Motor neuron (in vitro differentiated cells): ENCODE data around the gene EFCAB11. TPM values are rescaled to one million over a fixed set of nuclear protein-coding genes. Genes with fewer than 3 reads are reported as not detected.
A peak's percentile ranks its signal among the peaks of the same experiment; 100 is the strongest.

Experiments
- ATAC-seq, 8 experiments: fragments of 200-7000 bp; cut with Tn5 transposase; replicated peaks in 6 of 8; 2 replicates each; pipeline ENCODE4 v1.8.0; 2021; ENCODE audit warnings: mild to moderate bottlenecking in 8 of 8, moderate library complexity in 8 of 8
- H3K27ac ChIP-seq, 2 donors: fragments of 250-450 bp; sonication (Bioruptor Pico); 2 replicates each; pipeline ENCODE4 v1.9.0; 2021; ENCODE audit warnings: antibody characterized with exemption in 2 of 2, mild to moderate bottlenecking in 2 of 2, moderate library complexity in 1 of 2
- H3K4me1 ChIP-seq, 2 donors: fragments of 250-450 bp; sonication (Bioruptor Pico); replicated peaks in 1 of 2; 2 replicates each; pipeline ENCODE4 v1.6.1; 2021; ENCODE audit warnings: antibody characterized with exemption in 2 of 2, mild to moderate bottlenecking in 2 of 2, moderate library complexity in 1 of 2
- H3K4me3 ChIP-seq, 5 donors: fragments of 250-450 bp; sonication (Bioruptor Pico); 2 replicates each; pipeline ENCODE4 v1.9.0; 2021; ENCODE audit warnings: antibody characterized with exemption in 5 of 5, mild to moderate bottlenecking in 5 of 5, moderate library complexity in 4 of 5
- WGBS, 10 experiments: fragments of 450-650 bp; shearing (Covaris generic); methylation state at CpG; one replicate each; pipeline ENCODE4 v1.0.0; 2022; 5-methylcytosine and 5-hydroxymethylcytosine counted together
- in situ Hi-C, 9 experiments: fragments of 400-800 bp; cut with MboI; loops; one replicate each; pipeline ENCODE4 v1.15.0; 2021; ENCODE audit warnings: low sequenced_read_pairs in 9 of 9, low pct_unique_long_range_greater_than_20kb in 2 of 9; ENCODE audit not compliant: unreplicated experiment in 9 of 9
- total RNA-seq, 8 experiments: library from RNA; unstranded; fragments of 300-600 nt; gene quantifications; 2 replicates each; pipeline versions ENCODE4 v1.2.3 to v1.2.4, GENCODE V29; 2022

Gene EFCAB11
- total RNA-seq, 8 experiments from 2014 or later: 3.5 to 13.2 (median 8.1) TPM

DNA sequence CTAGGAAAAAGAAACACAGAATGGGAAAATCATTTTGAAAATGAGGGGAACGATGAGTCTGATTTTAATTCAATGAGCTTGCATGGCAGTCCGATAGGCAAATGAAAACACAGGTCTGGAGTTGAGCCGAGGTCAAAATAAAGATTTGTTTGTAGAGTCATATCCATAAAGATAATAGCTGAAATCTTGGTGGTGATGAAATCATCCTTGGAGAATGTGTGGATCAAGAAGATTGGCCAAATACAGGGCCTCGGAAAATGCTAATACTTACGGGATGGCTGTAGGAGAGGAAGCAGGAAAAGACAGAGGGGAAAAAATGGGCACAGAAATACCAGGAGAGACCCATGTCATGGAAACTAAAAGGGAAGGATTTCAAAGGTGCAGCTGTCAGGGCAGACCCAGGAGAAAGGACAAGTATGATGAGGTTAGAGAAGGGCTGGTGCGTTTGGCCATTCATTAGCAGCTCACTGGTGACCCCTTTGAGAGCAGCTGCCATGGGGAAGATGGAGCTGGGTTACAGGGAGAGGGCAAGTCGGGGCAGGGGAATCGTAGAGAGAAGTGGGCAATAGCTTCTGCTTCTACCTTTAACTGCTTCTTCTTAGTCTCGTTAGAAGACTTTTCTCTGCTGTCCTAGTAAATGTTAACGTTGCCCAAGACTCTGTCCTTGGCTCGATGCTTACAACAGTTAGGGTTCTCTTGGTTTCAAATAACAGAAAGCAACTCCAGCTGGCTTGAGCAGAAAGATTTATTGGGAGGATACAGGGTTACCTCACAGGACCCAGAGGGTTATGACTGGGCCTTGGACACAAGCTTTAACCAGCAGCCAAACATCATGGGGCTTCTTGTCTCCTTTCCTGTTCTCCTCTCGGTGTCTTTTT lies 161.8 kb downstream of the EFCAB11 start:
- peaks cover 7 to 13% of the 10 kb centered on the region in 2 donors for H3K4me1 ChIP-seq
- no peak overlapping the region for H3K4me3 ChIP-seq
- peak in 1 of 8 experiments; percentile 38 for ATAC-seq
- in situ Hi-C loops: loop anchor here in 1 of 9 experiments (25.0 kb wide), 1 partner anchor 120 kb away; no protein-coding TSS in a partner anchor
- 38 to 89% (median 73%) methylated on average over 4 to 10 of the region's 12 CpGs; no CpG with 5 or more reads in 1 of the 10 experiments for WGBS, 10 experiments
- H3K27ac ChIP-seq: peak overlapping the region in 1 of 2 donors; percentile 42

DNA sequence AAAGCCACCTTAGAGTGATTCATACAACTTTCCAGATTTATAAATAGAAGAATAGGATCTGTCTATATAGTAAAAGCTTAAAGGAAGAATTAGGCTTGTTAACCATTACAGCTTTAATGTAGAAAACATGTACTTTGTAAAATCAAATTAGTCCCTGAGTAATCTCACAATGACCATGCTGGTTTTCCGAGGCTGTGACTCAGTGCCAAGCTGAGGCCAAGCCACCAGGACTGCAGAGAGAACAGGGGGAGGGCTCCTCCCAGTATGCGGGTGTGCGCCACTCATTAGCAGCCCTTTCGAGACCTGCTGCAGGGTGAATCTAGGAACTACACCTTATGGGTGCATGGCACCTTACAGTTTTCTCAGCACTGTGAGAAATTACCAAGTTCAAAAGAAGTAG lies 167.0 kb downstream of the EFCAB11 start:
- Histone ChIP-seq H3K27ac (no peak overlapping the region), H3K4me3 (no peak overlapping the region), H3K4me1 (peaks cover 2 to 7% of the 10 kb centered on the region in 2 donors)
- ATAC-seq: peak in 2 of 8 experiments; percentile 50 to 73
- WGBS, 10 experiments: 40 to 89% (median 80%) methylated on average over 1 to 3 of the region's 4 CpGs; no CpG with 5 or more reads in 3 of the 10 experiments
- in situ Hi-C loops: loop anchor here in 1 of 9 experiments (25.0 kb wide), 1 partner anchor 125 kb away; no protein-coding TSS in a partner anchor

DNA sequence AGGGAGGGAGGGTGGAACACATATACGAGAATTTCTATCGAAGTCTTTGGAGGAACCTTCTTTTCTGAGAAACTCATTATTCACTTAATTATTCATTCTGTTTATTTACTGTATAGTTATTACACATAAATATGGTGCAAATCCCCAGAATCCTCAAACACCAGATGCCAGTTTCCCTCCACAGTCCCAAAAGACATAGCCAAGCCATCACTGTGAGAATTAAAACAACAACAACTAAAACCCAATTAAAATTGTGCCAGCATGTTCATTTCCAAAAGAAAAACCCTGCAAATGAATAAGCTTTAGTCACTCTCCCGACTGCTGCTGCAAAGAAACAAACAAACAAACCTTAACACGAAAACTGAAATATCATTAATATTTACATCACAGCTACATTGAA lies 173.5 kb downstream of the EFCAB11 start:
- in situ Hi-C loops: loop anchor here in 1 of 9 experiments (25.0 kb wide), 1 partner anchor 131 kb away; no protein-coding TSS in a partner anchor
- WGBS, 10 experiments: 36 to 100% (median 79%) methylated on average over 2 to 4 of the region's 4 CpGs; no CpG with 5 or more reads in 1 of the 10 experiments

DNA sequence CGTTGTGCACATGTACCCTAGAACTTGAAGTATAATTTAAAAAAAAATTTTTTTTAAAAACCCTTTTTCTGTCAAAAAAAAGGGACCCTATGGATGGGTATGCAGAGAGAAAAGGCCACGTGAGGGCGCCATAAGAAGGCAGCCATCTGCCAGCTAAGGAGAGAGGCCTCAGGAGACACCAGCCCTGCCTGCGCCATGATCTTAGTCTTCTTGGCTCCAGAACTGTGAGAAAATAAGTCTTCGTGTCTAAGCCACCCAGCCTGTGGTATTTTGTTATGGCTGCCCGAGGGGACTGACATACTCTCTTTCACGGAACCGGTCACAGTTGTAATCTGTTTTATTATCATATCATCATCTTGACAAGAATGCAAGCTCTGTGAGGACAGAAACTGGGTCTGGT lies 174.8 kb downstream of the EFCAB11 start:
- 60 to 100% (median 88%) methylated on average over 1 to 3 of the region's 8 CpGs; no CpG with 5 or more reads in 3 of the 10 experiments for WGBS, 10 experiments
- H3K4me1 ChIP-seq: no peaks in the 10 kb centered on the region
- no peak overlapping the region for H3K27ac ChIP-seq
- H3K4me3 ChIP-seq: no peak overlapping the region
- in situ Hi-C loops: loop anchor here in 1 of 9 experiments (25.0 kb wide), 1 partner anchor 133 kb away; no protein-coding TSS in a partner anchor
- ATAC-seq: no peak

More for the DNA sequence above, 173.5 kb downstream of the EFCAB11 start:
- Histone ChIP-seq H3K27ac (no peak overlapping the region), H3K4me3 (no peak overlapping the region), H3K4me1 (no peaks in the 10 kb centered on the region)
- ATAC-seq: no peak

DNA sequence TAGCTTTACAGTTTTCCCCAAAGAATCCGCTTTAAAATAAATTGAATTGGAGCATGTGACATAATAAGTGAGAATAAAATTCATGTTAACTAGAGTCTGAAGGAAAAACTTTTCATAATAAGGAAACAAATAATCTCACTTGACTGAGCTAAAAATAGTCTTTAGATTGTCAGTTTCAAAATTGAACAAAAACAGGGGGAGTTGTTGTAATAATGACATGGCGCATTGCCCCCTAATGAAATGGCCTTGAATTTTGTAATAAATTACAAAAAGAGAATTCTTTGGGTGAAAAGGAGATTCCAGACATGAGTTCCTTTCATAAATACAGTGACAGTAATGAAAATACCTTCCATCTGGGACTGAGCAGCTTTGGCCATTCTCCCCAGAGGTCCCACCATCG lies 178.6 kb downstream of the EFCAB11 start:
- Histone ChIP-seq H3K4me1 (no peaks in the 10 kb centered on the region), H3K27ac (no peak overlapping the region), H3K4me3 (no peak overlapping the region)
- no peak for ATAC-seq
- 50 to 100% (median 90%) methylated on average over 1 to 3 of the region's 3 CpGs; no CpG with 5 or more reads in 1 of the 10 experiments for WGBS, 10 experiments
- in situ Hi-C loops: loop anchor here in 1 of 9 experiments (25.0 kb wide), 1 partner anchor 136 kb away; no protein-coding TSS in a partner anchor

DNA sequence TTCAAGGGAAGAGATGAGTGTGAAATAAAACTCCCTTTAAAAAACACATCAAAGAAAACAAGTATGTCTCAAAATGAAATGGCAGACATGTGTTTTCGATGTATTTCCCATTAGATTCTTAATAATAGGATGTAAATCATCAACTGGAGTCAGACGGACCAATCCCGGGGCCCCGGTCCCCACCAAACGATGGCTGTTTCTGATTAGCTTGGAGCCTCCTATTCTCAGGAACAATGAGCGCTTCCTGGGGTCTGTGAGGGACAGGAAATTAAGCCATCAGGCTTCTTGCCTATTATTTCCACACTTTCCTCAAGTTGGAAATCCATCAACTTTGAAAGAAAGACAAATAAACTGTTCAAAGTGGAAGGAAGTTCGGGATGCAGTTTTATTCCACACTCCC lies 179.4 kb downstream of the EFCAB11 start:
- WGBS, 10 experiments: 0 to 88% (median 84%) methylated on average over 1 to 7 of the region's 7 CpGs; no CpG with 5 or more reads in 1 of the 10 experiments
- Histone ChIP-seq H3K27ac (no peak overlapping the region), H3K4me1 (no peaks in the 10 kb centered on the region), H3K4me3 (no peak overlapping the region)
- ATAC-seq: peak in 1 of 8 experiments; percentile 37
- in situ Hi-C loops: loop anchor here in 1 of 9 experiments (25.0 kb wide), 1 partner anchor 137 kb away; no protein-coding TSS in a partner anchor

DNA sequence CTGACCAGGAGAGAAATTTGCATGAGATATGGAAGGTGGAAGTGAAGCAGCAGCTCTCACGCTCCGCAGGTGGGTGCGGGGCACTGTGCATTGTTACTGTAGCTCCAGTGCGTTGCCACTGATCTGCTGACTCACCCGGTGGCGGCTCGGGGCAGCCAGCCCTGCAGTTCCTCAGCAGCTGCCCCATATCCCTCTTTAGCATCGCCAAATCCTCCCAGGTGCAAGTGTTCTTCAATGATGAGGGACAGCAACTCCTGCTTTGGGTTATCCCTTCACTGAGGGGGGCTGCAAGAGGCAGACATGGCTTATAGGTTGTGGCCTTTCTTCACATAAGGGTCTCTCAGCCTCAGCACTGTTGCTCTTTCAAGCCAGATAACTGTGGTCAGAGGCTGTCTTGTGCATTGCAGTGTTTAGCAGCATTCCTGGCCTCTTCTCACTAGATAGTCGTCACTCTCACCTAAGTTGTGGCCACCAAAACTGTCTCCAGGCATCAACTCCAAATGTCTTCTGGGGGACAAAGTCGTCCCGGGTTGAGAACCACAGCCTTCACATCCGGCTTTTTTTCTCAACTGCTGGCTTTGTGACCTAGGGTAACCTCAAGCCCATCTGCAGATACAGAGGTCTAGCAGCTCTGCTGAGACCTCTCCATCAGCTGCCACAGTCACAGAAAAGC lies 180.8 kb downstream of the EFCAB11 start:
- ATAC-seq: peak in 5 of 8 experiments; percentile 47 to 84 (median 75)
- in situ Hi-C loops: loop anchor here in 1 of 9 experiments (25.0 kb wide), 1 partner anchor 736 kb away; no protein-coding TSS in a partner anchor
- 40 to 61% (median 55%) methylated on average over 2 to 7 of the region's 12 CpGs; no CpG with 5 or more reads in 5 of the 10 experiments for WGBS, 10 experiments
- no peaks in the 10 kb centered on the region for H3K4me1 ChIP-seq
- no peak overlapping the region for H3K4me3 ChIP-seq
- H3K27ac ChIP-seq: no peak overlapping the region

DNA sequence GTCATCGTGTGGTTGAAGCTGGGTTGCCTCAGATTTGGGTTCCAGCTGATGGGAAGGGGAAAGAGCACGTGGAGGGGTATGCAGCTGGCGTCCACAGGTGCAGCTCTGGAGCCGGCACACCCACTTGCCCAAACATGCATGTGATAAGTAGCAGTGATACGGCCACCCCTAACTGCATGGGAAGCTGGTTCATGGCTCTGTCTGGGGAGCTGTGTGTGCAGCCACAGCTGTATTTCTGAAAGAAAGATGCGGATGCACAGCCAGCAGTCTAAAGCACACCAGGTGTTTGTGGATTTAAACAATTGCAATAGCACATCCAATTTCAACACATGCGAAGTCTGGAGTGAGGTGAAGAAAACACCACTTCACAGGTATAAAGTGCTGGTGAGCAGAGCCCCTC lies 181.4 kb downstream of the EFCAB11 start:
- peak in 1 of 8 experiments; percentile 18 for ATAC-seq
- Histone ChIP-seq H3K27ac (no peak overlapping the region), H3K4me3 (no peak overlapping the region), H3K4me1 (no peaks in the 10 kb centered on the region)
- 58 to 92% (median 80%) methylated on average over 1 to 7 of the region's 7 CpGs; no CpG with 5 or more reads in 2 of the 10 experiments for WGBS, 10 experiments
- in situ Hi-C loops: loop anchor here in 1 of 9 experiments (25.0 kb wide), 1 partner anchor 736 kb away; no protein-coding TSS in a partner anchor

DNA sequence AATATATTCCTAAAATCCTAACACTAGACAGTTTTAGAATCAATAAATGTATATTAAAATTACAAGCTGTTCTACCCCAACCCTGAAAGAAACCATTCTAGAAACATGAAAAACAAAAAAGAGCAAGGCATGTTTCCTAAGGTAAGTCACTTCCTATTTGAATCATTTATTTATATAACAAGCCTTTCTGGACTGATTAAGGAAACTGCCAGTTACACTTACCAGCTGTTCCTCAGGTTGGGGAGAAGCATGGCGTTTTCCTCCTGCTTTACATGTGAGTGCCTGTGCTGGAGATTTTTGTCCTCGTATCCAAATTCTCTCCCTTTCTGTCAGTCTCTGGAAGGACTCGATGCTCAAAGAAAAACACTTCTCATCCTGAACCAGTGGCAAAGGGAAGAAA lies 183.3 kb downstream of the EFCAB11 start:
- Histone ChIP-seq H3K4me1 (no peaks in the 10 kb centered on the region), H3K4me3 (no peak overlapping the region), H3K27ac (no peak overlapping the region)
- no peak for ATAC-seq
- WGBS, 10 experiments: 10 to 94% (median 71%) methylated on average over 1 to 3 of the region's 3 CpGs; no CpG with 5 or more reads in 2 of the 10 experiments
- in situ Hi-C loops: loop anchor here in 1 of 9 experiments (25.0 kb wide), 1 partner anchor 734 kb away; no protein-coding TSS in a partner anchor

DNA sequence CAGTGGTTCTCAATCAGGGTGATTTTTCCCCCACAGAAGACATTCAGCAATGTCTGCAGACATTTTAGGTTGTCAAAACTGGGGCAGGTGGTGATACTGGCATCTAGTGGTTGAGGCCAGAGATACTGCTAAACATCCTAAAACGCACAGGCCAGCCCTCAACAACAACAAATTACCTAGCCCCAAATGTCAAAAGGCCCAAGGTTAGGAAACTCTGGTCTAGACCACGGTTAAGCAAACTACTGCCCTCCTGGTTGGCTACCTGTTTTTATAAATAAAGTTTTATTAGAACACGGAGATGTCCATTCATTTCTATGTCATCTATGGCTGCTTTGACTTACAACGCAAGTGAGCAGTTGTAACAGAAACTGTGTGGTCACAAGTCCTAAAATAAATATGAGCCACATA lies 186.7 kb downstream of the EFCAB11 start:
- H3K4me3 ChIP-seq: no peak overlapping the region
- peak in 3 of 8 experiments; percentile 53 to 82 (median 79) for ATAC-seq
- H3K4me1 ChIP-seq: no peaks in the 10 kb centered on the region
- no peak overlapping the region for H3K27ac ChIP-seq
- in situ Hi-C loops: loop anchor here in 1 of 9 experiments (25.0 kb wide), 1 partner anchor 731 kb away; no protein-coding TSS in a partner anchor
- WGBS, 10 experiments: 0 to 83% (median 45%) methylated on average over 1 to 4 of the region's 4 CpGs

DNA sequence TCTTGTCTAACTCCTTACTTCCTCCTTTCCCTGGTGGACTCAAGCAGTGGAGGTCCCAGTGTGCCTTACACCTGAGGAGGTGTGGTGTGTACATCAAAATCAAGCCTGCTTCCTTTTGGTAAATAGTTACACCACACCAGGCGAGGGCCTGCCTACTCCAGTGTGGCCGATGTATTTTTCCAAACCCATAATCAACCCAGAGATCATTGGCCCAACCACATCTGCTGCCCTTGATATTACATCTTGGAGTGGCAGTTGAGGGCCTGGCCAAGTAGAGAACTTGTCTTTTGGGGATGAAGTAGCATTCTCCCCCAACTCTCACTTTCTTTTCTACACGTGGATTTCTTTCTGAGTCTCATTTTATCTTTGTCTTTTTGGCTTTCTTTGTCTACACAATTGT lies 187.4 kb downstream of the EFCAB11 start:
- H3K4me1 ChIP-seq: no peaks in the 10 kb centered on the region
- no peak for ATAC-seq
- WGBS, 10 experiments: 0 to 93% (median 78%) methylated on average over 1 to 3 of the region's 3 CpGs; no CpG with 5 or more reads in 3 of the 10 experiments
- H3K27ac ChIP-seq: no peak overlapping the region
- in situ Hi-C loops: loop anchor here in 1 of 9 experiments (25.0 kb wide), 1 partner anchor 730 kb away; no protein-coding TSS in a partner anchor
- H3K4me3 ChIP-seq: no peak overlapping the region

DNA sequence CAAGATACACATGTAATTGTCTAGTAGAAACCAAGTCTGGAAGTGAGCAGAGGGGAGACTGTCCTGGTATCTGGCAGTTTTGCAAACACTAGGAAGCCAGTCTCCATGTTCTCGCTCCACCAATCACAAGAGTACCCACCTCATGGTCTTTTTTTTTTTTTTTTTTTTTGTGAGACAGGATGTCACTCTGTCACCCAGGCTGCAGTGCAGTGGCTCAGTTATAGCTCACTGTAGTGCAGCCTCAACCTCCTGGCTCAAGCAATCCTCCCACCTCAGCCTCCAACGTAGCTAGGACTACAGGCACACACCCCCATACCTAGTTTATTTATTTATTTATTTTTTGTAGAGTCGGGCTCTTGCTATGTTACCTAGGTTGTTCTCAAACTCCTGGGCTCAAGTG lies 189.2 kb downstream of the EFCAB11 start:
- in situ Hi-C loops: loop anchor here in 1 of 9 experiments (25.0 kb wide), 1 partner anchor 728 kb away; no protein-coding TSS in a partner anchor
- no peaks in the 10 kb centered on the region for H3K4me1 ChIP-seq
- ATAC-seq: no peak
- 60 to 100% (median 88%) methylated on average over 1 to 3 of the region's 3 CpGs; no CpG with 5 or more reads in 3 of the 10 experiments for WGBS, 10 experiments
- no peak overlapping the region for H3K4me3 ChIP-seq
- no peak overlapping the region for H3K27ac ChIP-seq
